Gastrocnemius medialis (tissue), 4 donors: Measurements from ENCODE around the gene CFAP54.

ENCODE experiments used
- POLR2A ChIP-seq, 2 donors: fragments of 450-650 bp; IDR thresholded peaks; one replicate each; pipeline ENCODE4 v1.6.1; 2017; ENCODE audit warnings: antibody characterized with exemption in 2 of 2, mild to moderate bottlenecking in 2 of 2, moderate library complexity in 2 of 2
- TF ChIP-seq, protein P1 (sequence below), 5 experiments: fragments of 450-650 bp in 3 of 5; fragments of 200-600 bp in 2 of 5; sonication (generic) in 2 of 5; IDR thresholded peaks in 4 of 5; conservative IDR thresholded peaks in 1 of 5; 1 replicate in 4 of 5; 2 replicates in 1 of 5; pipeline ENCODE4 v1.5.1; 2016 to 2019; ENCODE audit warnings: antibody characterized with exemption in 5 of 5, mild to moderate bottlenecking in 3 of 5, moderate library complexity in 3 of 5

DNA sequence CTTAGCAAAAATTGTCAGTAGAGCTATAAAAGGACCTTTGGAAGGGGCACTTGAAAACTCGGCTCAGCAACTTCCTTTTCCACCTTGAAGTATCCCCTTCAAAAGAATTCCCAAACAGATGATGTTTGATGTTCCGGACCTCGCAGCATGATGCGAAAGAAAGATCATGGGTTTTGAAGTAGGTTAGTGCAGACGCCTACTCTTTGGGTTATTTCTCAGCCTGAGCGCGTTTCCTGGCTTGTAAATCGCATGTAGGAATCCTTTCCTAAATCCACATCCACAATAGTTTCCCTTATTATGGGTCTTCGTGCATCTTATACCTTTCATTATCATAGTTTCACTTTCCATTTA lies 417.1 kb downstream of the CFAP54 start:
- TF ChIP-seq, protein P1, sequence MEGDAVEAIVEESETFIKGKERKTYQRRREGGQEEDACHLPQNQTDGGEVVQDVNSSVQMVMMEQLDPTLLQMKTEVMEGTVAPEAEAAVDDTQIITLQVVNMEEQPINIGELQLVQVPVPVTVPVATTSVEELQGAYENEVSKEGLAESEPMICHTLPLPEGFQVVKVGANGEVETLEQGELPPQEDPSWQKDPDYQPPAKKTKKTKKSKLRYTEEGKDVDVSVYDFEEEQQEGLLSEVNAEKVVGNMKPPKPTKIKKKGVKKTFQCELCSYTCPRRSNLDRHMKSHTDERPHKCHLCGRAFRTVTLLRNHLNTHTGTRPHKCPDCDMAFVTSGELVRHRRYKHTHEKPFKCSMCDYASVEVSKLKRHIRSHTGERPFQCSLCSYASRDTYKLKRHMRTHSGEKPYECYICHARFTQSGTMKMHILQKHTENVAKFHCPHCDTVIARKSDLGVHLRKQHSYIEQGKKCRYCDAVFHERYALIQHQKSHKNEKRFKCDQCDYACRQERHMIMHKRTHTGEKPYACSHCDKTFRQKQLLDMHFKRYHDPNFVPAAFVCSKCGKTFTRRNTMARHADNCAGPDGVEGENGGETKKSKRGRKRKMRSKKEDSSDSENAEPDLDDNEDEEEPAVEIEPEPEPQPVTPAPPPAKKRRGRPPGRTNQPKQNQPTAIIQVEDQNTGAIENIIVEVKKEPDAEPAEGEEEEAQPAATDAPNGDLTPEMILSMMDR (IDR thresholded peaks at IDR 0.05 in 4 of 5, conservative IDR thresholded peaks at IDR 0.05 in 1 of 5), result no peak
- TF ChIP-seq POLR2A (IDR thresholded peaks at IDR 0.05), result no peak
